Heart right ventricle (tissue), 16 donors: ENCODE results near the gene COPB1. TPM values are rescaled to one million over a fixed set of nuclear protein-coding genes. Genes with fewer than 3 reads are reported as not detected.

Source experiments
- ATAC-seq, 8 donors: fragments of 200-7000 bp; cut with Tn5 transposase; one replicate each; pipeline ENCODE4 v1.9.1; 2020; ENCODE audit warnings: mild to moderate bottlenecking in 8 of 8, moderate library complexity in 8 of 8, moderate number of reproducible peaks in 1 of 8
- DNase-seq, 2 donors: peaks; one replicate each; pipeline ENCODE4 v3.0.0-alpha.2; 2020
- H3K27ac ChIP-seq, 10 donors: fragments of 200-600 bp; sonication (generic) in 2 of 10; one replicate each; pipeline versions ENCODE4 v1.5.0 to v1.8.0; 2020 to 2022; ENCODE audit warnings: mild to moderate bottlenecking in 3 of 10
- H3K27me3 ChIP-seq, 7 donors: fragments of 200-600 bp; one replicate each; pipeline ENCODE4 v1.8.0; 2021 to 2022; ENCODE audit warnings: mild to moderate bottlenecking in 2 of 7
- H3K36me3 ChIP-seq, 9 donors: fragments of 200-600 bp; sonication (generic) in 1 of 9; one replicate each; pipeline versions ENCODE4 v1.5.0 to v1.8.0; 2020 to 2022; ENCODE audit warnings: mild to moderate bottlenecking in 2 of 9
- H3K4me1 ChIP-seq, 9 donors: fragments of 200-600 bp; sonication (generic) in 1 of 9; one replicate each; pipeline versions ENCODE4 v1.5.0 to v1.8.0; 2020 to 2022; ENCODE audit warnings: mild to moderate bottlenecking in 4 of 9
- H3K4me3 ChIP-seq, 10 donors: fragments of 200-600 bp; sonication (generic) in 2 of 10; one replicate each; pipeline versions ENCODE4 v1.5.0 to v1.8.0; 2020 to 2022; ENCODE audit warnings: mild to moderate bottlenecking in 7 of 10, moderate library complexity in 2 of 10
- H3K9me3 ChIP-seq, 11 donors: fragments of 200-600 bp in 10 of 11; sonication (generic) in 2 of 11; one replicate each; pipeline versions ENCODE4 v1.5.0 to v1.8.0; 2013 to 2022; ENCODE audit warnings: mild to moderate bottlenecking in 2 of 11, control low read depth in 1 of 11, moderate library complexity in 1 of 11
- CTCF ChIP-seq, 9 donors: fragments of 200-600 bp; sonication (generic) in 2 of 9; IDR thresholded peaks; one replicate each; pipeline versions ENCODE4 v1.5.0 to v1.8.0; 2021 to 2022; ENCODE audit warnings: antibody characterized with exemption in 9 of 9, mild to moderate bottlenecking in 5 of 9, moderate library complexity in 1 of 9
- WGBS, 2 donors: extraction: QIAGEN DNeasy Blood & Tissue Kit; methylation state at CpG; one replicate each; pipeline ENCODE4 v1.1.7; 2013; ENCODE audit warnings: inconsistent platforms in 1 of 2; 5-methylcytosine and 5-hydroxymethylcytosine counted together
- intact Hi-C, 10 donors: fragments of 100-400 bp; cut with DNase I; formaldehyde crosslinking; loops; one replicate each; pipeline versions ENCODE4 v1.11.1 to v1.14.2; 2022
- polyA plus RNA-seq, 2 donors: library from polyadenylated mRNA; stranded (reverse); fragments of 200-250 nt; gene quantifications; one replicate each; pipeline ENCODE4 v1.2.3, GENCODE V29; 2013
- total RNA-seq, 10 donors: library from RNA; stranded (reverse); fragmentation: NEBNext Ultra II Directional in 3 of 10; extraction: Animal tissue kit (Norgen Biotek cat#: 25700) in 3 of 10; gene quantifications; one replicate each; pipeline versions ENCODE4 v1.2.1 to v1.2.4, GENCODE V29; 2021 to 2023
- donor health status: Arrhythmogenic right ventricular cardiomyopathy.
- donor health status: ischemic (EF 13 %, LVEDD 7.1; RV severe dilation, severe dysfunction).
- donor health status: healthy with polysubstance abuse.
- donor health status: DM: no; HTN: yes; CAD: no.
- donor health status: DM: no; HTN: no; CAD: no.
- donor health status: ischemic (EF 25% LVEDD 6.9; RV normal size, moderate dysfunction).
- donor health status: ischemic (EF 25% LVEDD 5.7; RV mildly dilated, moderate dysfunction).
- donor health status: healthy.
- donor health status: DM: yes; HTN: yes; CAD: no.
- donor health status: Ischemic cardiomyopathy.
- donor health status: ischemic (EF 35%, LVEDD 5.7; RV mildly dilated, moderate dysfunction).
- donor health status: nonischemic (EF 11% LVEDD 7.7; RV severe dilation, severe dysfunction).
- donor health status: DM: yes; HTN: yes; CAD: no.
- donor health status: PGD.
- donor health status: ischemic (EF 29% LVEDD 5.4; RV normal size, mild dysfunction).
- donor health status: nonischemic (EF 23%, LVEDD 6.1; RV moderate dilation, normal function).

Gene COPB1
- total and polyA plus RNA-seq, 12 donors, result 28.4 to 60.0 (median 47.9) TPM

- Histone ChIP-seq H3K4me3 (peak overlapping the region; percentile 63 to 98 (median 82)), H3K36me3 (peaks cover 0 to 32% (median 21%) of the 10 kb centered on the region in 9 donors), H3K27me3 (no peaks in the 10 kb centered on the region), H3K9me3 (no peaks in the 10 kb centered on the region), H3K27ac (peak overlapping the region; percentile 16 to 96 (median 92)), H3K4me1 (peaks cover 0 to 31% (median 19%) of the 10 kb centered on the region in 9 donors)
- intact Hi-C loops, result loop anchor here in 4 of 10 donors (2.0 to 5.0 kb wide), 2 partner anchors 372 kb away; partner anchors contain the start of gene CYP2R1 (in 4 of the 4)
- WGBS, 2 donors, result 12 to 13% methylated on average over 11 of the region's 11 CpGs
- no peak for TF ChIP-seq CTCF (IDR thresholded peaks at IDR 0.05)
- DNase-seq (no peak), ATAC-seq (no peak)
These were observed 21.1 kb upstream of the COPB1 start for GRCh38 chr11:14520747-14521151.

- Histone ChIP-seq H3K27me3 (no peaks in the 10 kb centered on the region), H3K27ac (peak within 1 kb of the TSS; percentile 66 to 96 (median 92)), H3K36me3 (peaks cover 0 to 38% (median 23%) of the 10 kb centered on the region in 9 donors), H3K4me3 (peak within 1 kb of the TSS; percentile 63 to 98 (median 82)), H3K4me1 (peaks cover 0 to 31% (median 19%) of the 10 kb centered on the region in 9 donors), H3K9me3 (no peaks in the 10 kb centered on the region)
- ATAC-seq (peak; percentile 98 to 99 (median 99)), DNase-seq (peak; percentile 92 to 94)
- peak; percentile 25 to 58 (median 42) for TF ChIP-seq CTCF (IDR thresholded peaks at IDR 0.05)
- intact Hi-C loops, result loop anchor here in 5 of 10 donors (2.0 to 10.0 kb wide), 3 partner anchors 372 to 375 kb away; partner anchors contain the start of gene CYP2R1 (in 5 of the 5)
- WGBS, 2 donors, result 0% methylated on average over 56 of the region's 56 CpGs
These were observed 20.5 kb upstream of the COPB1 start, which contains the start of gene PSMA1 for GRCh38 chr11:14519917-14520746. PSMA1 (minus strand) TSS chr11:14520386; CDS start chr11:14520299, 87 bp downstream.

- TF ChIP-seq CTCF (IDR thresholded peaks at IDR 0.05), result no peak
- no peaks in the 10 kb centered on the region for H3K9me3 ChIP-seq
- intact Hi-C loops, result loop anchor here in 1 of 10 donors (10.0 kb wide), 1 partner anchor 375 kb away; the partner anchor contains the start of gene CYP2R1
- no peaks in the 10 kb centered on the region for H3K27me3 ChIP-seq
- peaks cover 0 to 31% (median 19%) of the 10 kb centered on the region in 9 donors for H3K4me1 ChIP-seq
- peaks cover 0 to 44% (median 23%) of the 10 kb centered on the region in 9 donors for H3K36me3 ChIP-seq
- DNase-seq (no peak), ATAC-seq (peak in 6 of 8 donors; percentile 6 to 8 (median 8))
- peak overlapping the region; percentile 63 to 98 (median 82) for H3K4me3 ChIP-seq
- H3K27ac ChIP-seq, result peak overlapping the region; percentile 66 to 96 (median 92)
- 0 to 1% methylated on average over 10 of the region's 10 CpGs for WGBS, 2 donors
These were observed 19.9 kb upstream of the COPB1 start for GRCh38 chr11:14519597-14519916.

- 76 to 85% methylated on average over 3 of the region's 3 CpGs for WGBS, 2 donors
- Histone ChIP-seq H3K27me3 (no peaks in the 10 kb centered on the region), H3K4me3 (peak overlapping the region in 9 of 10 donors; percentile 63 to 91 (median 82)), H3K4me1 (peaks cover 0 to 31% (median 19%) of the 10 kb centered on the region in 9 donors), H3K27ac (peak overlapping the region in 5 of 10 donors; percentile 92 to 96 (median 93)), H3K9me3 (no peaks in the 10 kb centered on the region), H3K36me3 (peaks cover 0 to 51% (median 23%) of the 10 kb centered on the region in 9 donors)
- DNase-seq, result no peak
- intact Hi-C loops, result loop anchor here in 1 of 10 donors (10.0 kb wide), 1 partner anchor 376 kb away; the partner anchor contains the start of gene CYP2R1
- no peak for ATAC-seq
- TF ChIP-seq CTCF (IDR thresholded peaks at IDR 0.05), result no peak
These were observed 19.2 kb upstream of the COPB1 start for GRCh38 chr11:14518820-14519219.
